Right forelimb (tissue), 1 donor: ENCODE results near the gene EDA.
"Not testable (repeated sequence)": the region's sequence is repeated elsewhere in the genome, so short reads cannot be mapped to it uniquely, and the experiment has no call there.

ENCODE experiments used
- DNase-seq: peaks from one replicate; pipeline ENCODE4 v3.0.0-alpha.2; 2018

Gene EDA

DNA sequence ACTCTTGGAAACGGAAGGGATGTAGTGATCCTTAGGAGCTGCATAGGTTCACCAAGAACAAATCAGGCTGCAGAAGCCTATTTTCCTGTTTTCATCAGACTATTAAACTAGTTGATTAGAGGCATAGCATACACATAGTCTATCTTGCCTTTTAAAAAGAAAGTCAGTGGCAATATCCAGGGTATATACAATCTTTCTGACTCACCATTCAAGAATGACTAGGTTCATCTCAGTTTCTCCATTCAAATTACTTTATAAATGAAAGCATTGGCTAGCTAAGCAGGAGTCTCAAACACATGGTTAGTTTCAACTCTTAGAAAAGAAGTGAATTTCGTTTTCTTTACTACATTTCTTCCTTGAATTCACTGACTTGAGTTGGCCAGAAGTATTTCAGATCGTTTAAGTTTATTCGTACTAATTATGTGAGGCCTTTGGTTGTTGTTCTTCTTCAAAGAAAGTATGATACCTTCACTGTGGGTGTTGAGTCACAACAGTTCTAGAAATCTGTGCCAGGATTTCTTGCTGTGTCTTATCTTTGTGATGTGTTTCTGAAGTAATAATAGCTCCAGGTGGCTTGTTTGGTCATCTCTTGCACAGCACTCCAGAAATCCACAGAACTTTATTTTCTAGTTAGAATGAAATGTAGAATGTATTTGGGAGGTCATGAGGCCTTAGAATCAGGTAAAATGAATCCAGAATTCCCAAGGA, 345.6 kb downstream of the EDA start:
- DNase-seq: no peak

DNA sequence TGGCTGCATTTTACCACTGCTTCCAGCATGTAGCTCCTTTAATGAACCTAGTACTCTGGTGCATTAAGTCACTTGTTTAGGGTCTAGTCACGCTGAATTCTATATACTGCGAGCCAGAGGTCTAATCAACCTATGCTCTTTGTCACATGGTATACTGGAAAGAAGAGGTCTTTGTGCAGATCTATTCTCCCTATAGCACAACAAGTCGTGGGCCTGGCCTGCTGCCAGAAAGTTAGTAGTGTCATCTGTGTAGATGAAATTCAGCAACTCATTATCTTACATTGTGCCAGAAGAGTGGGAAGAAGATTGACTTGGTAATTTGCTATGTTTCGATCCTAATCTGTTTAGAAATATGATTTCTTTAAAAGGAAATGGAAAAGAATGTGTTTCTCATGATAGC, 353.0 kb downstream of the EDA start:
- DNase-seq: no peak

DNA sequence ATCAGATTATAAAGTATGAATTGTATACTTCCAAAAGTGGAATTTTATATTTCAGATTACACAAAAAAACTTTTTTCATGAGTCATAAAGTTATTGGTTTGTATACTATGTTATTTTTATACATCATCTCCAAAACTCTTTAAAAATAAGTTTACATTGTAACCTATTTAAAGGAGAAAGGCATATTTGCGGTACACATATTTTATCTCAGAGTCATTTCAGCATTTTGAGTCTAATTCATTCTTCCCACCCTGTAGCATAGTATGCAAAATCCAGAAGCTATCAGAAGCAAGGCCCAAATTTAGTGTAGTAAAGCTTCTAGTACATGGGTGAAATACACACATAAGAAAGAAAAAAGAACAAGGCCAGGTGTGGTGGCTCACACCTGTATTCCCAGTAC, 353.5 kb downstream of the EDA start:
- no peak for DNase-seq

DNA sequence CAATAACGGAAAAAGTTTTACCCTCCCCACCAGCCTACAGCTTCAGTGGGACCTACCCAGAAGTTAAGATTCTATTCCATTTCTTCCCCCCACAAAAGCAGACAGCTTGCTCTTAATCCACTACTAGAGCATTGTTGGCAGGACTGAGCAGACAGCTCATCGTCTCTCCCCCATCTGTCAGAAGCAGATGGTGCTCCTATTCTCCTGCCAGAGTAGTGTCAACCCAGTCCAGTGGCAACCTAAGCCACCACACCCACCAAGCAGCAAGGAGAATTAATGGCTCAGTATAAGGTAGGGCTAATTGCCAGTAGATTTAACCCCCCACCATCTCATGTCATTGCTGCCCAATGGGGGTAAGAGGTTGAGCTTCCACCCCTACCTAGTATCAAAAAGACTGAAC, 371.8 kb downstream of the EDA start:
- no peak for DNase-seq

DNA sequence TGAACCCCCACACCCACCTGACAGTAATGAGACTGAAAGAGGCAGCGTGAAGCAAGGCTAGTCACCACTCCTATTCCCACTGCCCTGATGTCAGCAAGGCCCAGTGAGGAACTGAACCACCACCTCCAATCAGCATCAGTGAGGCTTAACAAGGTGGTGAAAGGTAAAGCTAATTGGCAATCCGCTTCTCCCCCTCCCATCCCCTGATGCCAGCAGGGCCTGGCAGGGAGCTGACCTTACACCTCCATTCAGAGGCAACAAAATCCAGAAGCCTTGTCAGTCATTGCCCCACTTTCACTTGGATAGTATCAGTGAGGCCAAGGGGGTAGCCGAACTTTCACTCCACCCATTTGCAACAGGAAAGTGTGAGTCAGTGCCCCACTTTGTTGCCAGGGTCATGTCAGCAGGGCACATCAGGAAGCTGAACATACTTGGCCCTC, 373.1 kb downstream of the EDA start:
- no peak for DNase-seq

DNA sequence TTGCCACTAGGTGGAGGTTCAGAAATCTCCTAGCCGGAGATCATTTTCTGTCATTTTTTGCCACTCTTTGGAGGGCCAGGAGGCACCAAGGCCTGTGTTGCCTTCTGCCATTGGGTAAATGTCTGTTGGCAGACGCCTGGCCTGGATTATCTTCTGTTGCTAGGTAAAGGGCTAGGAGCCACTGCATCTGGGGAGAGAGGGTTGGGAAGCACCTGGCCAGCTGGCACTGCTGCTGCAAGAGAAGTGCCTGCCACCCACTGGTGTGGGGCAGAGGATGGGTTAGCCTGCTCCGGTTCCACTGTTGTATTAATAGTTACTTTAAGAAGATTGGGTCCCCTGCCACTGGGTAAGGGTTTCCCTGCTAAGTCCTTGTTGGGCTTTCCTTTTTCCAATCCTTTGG, 375.8 kb downstream of the EDA start:
- DNase-seq: no peak

DNA sequence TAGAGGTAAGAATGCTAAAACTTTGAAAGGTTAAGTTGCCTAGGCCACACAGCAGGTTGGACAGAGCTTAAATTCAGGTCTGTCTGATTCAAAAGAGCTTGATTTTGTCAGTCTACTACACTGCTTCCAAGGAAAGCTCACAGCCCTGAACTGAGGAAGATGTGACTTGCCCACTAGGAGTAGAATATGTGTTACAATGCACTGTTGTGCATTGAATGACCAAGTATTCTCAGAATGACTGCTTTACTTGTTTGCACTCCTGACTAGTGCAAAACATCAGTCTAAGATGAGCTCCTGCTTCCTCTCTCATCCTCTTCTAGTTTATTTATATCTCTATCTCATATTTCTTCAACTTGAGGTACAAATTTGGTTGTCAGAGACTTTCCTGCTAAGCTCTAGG, 377.6 kb downstream of the EDA start:
- no peak for DNase-seq

DNA sequence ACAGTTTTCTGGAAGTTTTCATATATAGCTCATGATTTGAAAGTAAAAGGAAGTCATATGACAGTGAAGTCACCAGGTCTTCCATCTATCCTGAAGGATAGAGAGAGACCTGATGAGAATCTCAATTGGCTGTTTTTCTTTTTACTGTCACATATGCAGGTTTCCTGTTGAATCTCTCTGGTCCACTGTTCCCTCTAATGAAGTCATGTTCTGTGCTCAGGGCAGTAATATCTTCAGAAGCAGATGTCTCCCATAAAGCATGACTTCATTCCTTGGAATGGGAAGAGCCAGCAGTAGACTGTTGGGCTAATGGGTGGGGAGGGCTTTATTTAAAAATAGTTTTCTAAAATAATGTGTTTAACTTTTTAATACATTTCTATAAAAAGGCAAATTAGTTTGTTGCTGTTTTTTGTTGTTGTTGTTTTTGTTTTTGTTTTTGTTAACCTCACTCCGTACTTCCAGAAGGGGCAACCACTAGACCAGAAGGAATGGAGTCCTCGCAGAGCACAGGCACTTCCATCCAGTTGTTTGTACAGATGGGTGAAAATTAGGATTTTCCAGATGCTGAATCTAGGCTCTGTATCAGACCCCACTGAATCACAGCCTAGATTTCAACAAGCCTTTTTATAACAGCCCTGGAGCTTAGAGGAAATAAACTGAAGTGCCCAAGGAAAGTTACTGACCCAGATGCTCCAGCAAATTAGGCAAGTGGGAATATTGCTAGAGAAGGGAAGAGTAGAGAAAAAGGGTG, 379.6 kb downstream of the EDA start:
- no peak for DNase-seq

DNA sequence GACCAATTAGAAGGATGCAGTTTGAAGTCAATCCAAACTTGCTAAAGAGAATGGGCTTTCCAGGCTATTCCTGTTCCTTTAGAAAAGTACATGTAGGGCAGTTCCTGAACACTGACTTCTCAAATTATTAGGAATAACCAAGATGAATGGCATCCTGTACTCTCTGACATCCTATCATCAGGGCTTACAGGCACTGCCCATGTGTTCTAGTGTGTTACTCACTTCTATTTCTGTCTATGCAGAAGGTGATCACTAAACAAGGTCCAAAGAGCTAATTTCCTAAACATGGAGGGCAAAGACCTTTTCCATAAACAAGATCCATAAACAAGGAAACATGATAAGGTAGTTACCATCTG, 380.2 kb downstream of the EDA start:
- no peak for DNase-seq

DNA sequence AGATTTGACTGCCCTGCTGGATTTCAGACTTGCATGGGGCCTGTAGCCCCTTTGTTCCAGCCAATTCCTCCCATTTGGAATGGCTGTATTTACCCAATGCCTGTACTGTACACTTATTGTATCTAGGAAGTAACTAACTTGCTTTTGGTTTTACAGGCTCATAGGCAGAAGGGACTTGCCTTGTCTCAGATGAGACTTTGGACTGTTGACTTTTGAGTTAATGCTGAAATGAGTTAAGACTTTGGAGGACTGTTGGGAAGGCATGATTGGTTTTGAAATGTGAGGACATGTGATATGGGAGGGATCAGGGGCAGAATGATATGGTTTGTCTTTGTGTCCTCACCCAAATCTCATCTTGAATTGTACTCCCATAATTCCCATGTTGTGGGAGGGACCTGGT, 382.4 kb downstream of the EDA start:
- not testable (repeated sequence) for DNase-seq

DNA sequence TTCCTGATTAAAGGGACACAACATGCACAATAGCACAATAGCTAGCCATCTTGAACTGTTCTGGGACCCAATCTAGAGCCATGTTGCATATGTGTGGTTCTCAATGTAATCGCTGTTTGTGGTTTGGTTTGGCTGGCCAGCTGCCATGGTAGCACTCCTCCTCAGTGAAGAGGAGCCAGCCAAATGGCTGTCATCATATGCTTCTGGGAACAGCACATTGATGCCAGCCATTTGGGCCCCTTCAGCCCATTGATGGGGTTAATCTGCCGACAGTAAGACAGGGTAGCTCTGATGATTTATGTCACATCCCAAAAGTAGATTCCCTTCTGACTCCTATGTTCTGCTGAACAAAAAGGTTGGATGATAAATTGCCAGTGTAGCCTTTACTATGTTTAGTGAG, 385.4 kb downstream of the EDA start:
- DNase-seq: no peak

DNA sequence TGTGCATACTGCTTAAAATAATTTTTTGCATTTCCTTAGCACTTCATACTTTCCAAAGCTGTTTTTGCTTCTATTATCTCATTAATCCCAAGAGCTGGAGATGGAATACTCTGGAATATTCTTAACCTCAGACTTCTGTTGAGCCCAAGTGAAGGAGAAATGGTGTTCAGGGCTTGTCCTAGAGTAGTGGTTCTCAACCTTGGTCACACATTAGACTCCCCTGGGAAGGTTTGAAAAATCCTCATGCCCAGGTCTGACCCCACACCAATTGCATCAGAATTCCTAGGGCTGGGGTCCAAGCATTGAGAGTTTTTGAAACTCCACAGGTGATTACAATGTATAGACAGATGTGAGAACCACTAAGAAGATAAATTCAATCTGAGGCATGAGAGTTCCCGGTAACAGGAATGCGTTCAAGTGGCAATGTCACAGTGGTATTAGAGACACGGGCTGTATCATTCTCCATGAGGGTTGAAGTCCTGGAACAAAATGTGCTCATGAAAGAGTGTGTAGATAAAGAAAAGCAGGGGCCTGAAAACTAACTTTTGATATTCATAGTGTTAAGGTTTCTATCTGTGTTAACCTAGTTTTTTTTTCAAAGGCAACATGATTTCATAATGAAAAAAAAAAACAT, 385.9 kb downstream of the EDA start:
- DNase-seq: no peak

DNA sequence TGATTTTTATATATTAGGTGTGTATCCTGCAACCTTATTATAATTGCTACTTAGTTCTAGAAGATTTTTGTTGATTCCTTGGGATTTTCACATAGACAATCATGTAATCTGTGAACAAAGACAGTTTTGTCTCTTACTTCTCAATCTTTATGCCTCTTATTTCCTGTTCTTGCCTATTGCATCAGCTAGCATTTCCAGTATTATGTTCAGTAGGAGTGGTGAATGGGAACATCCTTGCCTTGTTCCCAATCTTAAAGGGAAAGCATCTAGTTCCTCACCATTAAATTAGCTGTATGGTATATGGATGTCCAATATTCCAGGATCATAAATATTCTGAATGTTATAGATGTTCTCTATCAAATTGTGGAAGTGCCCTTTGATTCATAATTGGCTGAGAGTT, 392.0 kb downstream of the EDA start:
- DNase-seq: no peak

DNA sequence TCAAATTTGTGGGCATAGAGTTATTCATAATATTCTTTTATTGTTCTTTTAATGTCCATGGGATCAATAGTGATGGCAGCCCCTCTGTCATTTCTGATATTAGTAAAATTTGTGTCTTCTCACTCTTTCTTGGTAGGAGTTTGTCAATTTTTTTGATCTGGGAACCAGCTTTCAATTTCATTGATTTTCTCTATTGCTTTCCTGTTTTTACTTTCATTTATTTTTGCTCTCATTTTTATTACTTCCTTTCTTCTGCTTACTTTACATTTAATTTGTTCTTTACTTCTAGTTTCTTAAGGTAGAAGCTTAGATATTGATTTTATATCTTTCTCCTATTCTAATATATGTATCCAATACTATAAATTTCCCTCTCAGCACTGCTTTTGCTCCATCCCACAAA, 393.1 kb downstream of the EDA start:
- DNase-seq: no peak

DNA sequence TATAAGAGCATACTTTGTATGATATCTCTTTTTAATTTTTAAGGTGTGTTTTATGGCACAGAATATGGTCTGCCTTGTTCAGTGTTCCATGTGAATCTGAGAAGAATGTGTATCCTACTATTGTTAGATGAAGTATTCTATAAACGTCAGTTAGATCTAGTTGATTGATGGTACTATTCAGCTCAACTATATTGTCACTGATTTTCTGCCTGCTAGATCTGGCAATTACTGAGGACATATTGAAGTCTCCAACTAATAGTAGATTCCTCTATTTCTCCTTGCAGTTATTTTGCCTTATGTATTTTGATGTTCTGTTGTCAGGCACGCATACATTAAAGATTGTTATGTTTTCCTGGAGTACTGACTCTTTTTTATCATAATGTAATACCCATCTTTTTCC, 394.1 kb downstream of the EDA start:
- no peak for DNase-seq

DNA sequence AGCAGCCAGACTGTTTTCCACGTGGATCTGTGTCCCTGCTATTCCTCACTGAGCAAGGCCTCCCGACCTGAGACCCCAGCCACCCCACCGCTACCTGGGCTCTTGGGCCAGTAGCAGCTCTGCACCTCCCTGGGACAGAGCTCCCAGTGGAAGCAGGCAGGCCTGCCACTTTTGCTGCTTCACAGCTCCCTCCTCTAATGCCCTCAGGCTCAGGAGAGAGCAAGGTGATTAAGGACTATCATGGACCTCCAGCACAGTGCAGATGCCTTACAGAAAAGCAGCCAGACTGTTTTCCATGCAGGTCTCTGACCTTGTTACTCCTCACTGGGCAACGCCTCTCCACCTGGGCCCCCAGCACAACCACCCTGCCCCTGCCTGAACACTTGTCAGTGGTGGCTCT, 396.8 kb downstream of the EDA start:
- no peak for DNase-seq

DNA sequence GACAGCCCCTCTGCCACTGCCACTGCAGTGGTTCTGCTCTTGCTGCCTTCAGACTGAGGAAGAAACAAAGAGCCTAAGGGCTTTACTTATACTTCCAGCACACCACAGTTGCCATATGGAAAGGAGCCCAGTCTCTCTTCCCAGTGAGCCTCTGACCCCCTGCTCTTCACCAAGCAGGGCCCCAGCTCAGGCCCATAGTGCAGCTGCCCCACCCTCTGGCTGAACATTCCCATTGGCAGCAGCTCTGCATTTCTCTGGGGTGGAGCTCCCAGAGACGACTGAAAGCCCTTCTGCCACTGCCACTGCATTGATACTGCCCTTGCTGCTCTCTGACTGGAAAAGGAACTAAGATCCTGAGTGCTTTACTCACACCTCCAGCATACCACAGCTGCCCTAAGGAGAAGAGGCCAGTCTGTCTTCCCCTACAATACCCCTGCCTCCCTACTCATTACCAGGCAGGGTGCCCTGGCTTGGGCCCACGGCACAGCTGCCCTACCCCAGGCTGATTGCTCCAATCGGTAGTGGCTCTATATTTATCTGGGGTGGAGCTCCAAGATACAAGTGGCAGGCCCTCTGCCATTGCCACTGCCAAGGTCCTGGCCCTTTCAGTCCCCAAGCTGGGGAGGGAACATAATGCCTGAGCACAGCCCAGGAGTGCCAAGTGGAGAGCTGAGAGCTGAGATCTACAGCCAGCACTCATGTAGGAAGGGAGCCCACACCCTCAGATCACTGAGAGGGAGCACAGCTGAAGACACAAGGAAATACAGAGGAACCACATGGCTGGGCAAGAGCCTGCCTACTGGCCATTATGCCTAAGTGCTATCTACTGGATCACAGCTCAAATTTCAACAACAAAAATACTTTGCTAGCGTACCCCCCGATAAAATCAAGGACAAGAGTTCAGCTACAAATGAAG, 397.8 kb downstream of the EDA start:
- no peak for DNase-seq

DNA sequence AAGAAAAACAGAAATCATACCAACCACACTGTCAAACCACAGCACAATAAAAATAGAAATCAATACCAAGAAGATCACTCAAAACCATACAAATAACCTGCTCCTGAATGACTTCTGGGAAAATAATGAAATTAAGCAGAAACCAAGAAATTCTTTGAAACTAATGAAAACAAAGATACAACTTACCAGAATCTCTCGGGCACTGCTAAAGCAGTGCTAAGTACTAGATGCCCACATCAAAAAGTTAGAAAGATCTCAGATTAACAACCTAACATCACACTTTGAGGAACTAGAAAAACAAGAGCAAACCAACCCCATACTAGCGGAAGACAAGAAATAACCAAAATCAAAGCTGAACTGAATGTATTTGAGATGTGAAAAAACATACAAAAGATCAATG, 400.6 kb downstream of the EDA start:
- DNase-seq: no peak

DNA sequence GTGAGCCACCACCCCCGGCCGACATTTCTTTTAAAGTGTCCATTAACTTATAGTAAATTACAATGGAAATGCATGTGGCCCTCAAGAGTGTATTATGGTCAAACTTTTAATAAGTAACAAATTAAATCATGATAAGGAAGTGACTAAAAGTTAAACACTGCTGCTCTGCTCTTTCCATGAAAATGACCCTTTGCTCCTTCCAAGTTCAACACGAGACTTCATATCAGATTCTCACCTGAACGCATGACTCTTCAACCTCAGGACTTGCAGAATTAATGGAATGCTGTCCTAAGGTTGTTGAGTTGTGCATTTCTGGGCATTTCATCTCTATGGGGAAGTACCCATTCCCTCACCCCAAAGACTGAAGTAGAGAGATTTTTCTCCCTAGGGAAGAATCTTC, 406.7 kb downstream of the EDA start:
- no peak for DNase-seq

DNA sequence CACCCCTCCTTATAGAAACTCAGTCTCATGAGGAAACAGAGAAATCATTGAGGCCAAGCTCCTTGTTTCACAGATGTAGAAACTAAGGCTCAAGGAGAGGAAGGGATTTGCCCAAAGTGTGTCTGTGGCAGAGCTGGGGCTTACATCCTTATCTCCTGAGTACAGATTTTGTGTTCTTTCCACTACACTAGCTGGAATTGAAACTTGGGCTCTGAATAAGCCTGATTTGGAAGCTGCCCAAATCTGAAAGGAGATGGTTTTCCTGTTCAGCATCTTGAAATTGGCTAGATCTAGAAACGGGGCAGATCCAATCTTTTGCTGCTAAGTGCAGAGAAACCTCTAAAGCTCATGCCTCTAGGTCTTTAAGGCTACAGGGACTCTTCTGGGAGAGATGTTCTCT, 409.6 kb downstream of the EDA start:
- no peak for DNase-seq

DNA sequence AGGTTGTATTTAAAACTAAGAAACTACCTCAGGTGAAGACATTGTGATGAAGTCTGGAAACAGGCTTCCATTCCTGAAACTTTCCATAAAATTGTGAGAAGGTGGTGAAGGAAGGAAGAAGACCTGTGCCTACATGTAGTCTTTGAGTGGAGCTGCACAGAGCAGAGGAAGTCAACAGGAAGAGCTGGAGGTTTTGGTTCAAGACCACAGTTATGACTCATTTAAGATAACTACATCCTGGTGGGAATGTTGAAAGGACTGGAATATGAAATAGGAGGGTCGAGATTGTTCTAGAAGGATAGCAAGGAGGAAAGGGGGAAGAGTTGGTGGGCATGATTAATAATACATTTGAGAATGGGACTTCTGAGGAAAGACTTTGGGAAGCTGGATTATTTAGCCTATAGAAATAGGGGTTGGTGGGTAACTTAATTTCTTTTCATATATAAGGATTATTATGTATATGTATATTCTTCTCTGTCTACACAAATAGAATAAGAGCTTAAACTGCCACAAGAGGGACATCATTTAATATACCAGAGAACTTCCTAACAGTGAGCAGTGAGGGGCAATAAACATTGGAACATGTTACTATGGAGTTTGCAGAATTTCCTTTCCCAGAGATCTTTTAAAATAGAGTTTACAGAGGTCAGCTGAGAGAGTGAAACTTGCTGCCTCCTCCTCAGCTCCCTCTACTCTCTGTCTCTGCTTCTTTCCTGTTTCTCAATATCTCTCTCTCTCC, 410.4 kb downstream of the EDA start:
- DNase-seq: no peak

DNA sequence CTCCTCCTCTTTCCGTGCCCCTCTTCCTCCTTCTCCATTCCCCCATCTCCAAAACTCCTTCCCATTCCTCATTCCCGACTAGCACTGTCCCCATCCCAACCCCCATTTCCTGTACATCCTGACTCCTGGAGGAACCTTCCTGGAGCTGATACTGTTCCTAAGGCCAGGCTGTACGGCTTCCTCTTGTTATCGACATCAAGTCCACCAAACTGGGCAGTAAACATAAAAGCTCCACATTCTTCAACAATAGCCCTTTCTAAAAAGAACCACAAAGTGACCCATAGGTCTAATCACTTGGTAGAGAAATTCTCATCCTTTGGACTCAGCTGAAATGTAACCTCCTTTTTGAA, 410.9 kb downstream of the EDA start:
- no peak for DNase-seq

DNA sequence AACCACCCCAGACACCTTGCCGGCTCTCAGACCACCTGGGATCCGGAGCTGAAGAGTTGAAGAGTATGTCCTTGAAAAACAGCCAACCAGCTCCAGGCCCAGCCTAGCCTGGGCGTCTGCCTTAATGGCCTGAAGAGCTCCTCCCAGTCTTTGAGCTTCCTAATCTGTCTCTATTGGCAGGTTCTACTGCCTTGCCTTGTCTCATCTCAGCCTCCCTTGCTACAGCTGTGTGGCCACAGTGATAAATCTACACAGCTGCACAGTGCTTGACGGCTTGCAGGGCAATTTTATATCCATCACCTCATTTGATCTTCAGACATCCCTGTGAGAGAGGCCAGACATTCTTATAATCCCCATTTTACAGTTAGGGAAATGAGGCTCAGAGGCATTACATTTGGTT, 413.9 kb downstream of the EDA start:
- DNase-seq: no peak
